HG03521 (cell line): ENCODE measurements around the gene IKZF3.
"Not testable (repeated sequence)": the region's sequence is repeated elsewhere in the genome, so short reads cannot be mapped to it uniquely, and the experiment has no call there.

Experiments
- ATAC-seq: cut with Tn5 transposase; IDR thresholded peaks from one replicate; pipeline ENCODE4 v1.9.1; 2021; ENCODE audit warnings: mild to moderate bottlenecking, moderate library complexity; ENCODE audit not compliant: unreplicated experiment

IKZF3 gene

DNA sequence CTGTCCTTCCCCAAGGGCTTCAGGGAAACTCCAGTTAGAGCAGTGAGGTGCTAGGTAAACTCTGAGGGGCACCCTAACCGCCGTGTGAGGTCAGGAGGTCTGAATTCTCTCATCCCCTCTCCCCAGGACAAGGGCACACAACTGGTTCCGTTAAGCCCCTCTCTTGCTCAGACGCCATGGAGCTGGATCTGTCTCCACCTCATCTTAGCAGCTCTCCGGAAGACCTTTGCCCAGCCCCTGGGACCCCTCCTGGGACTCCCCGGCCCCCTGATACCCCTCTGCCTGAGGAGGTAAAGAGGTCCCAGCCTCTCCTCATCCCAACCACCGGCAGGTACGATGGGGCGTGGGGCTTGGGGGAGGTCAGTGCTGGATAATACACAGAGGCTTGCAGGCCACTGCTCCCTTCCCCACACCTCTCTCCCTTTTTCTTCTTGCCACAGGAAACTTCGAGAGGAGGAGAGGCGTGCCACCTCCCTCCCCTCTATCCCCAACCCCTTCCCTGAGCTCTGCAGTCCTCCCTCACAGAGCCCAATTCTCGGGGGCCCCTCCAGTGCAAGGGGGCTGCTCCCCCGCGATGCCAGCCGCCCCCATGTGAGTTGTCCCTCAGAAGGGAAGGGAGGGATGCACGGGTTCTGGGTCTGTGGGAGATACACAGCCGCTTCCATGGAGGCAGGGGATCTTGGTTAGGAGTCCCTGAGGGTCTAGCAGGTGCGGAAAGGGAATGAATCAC is 121.8 kb downstream of the IKZF3 start:
- no peak for ATAC-seq

DNA sequence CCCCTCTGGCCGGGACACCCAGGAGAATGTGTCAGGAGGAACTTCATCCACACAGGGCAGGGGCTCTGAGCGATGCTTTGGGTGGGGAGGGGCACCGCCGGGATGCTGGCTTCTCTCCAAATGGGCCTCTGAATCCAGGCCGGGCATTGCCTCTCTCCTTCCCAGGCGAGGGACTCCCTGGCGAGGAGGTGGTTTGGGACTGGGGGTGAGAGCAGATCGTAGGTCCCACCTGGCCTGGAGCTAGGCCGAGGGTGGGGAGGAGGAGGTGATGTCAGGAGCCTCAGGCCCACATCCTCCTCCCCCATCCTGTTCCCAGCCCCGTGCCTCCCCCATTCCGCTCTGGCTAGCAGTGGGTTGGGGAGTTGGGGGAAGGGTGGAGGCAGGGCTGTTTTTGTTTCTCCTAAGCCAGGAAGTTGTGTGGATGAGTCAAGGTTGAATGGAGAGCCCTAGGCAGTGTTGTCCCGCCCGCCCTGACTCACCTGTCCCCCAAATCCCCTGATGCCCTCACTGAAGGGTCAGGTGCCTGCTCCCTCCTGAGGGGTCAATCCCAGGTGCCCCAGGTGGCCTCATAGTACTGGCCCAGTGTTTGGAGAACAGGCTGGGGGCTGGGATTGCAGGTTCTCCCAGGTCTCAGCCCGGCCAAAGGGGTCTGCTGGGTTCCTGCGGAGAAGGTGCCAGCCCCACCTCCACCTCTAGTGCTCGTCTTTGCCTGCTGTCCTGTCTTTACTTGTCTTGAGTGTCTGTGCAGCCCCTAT is 123.6 kb downstream of the IKZF3 start:
- ATAC-seq, result no peak

DNA sequence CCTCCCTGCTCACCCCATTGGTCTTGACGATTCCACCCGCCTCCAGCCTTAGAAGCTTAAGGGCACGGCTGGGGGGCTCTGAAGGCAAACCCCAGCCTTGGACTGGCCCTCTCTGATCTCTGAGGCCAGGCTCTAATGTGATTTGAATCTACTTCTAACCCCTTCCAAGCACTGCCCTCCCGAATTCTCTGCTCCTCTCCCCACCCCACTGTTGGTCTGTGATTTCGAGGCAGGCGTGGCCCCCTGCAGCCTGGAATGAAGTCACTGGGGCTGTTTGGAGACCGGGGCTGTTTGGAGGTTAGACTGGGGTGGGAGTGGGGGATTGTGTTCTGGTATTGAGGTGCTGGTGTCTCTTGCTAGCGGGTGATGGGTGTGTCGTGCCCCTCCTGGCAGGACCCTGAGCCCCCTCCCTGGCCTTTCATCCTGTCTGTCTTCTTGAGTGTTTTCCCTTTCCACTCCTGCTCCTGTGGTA is 124.2 kb downstream of the IKZF3 start:
- no peak for ATAC-seq

DNA sequence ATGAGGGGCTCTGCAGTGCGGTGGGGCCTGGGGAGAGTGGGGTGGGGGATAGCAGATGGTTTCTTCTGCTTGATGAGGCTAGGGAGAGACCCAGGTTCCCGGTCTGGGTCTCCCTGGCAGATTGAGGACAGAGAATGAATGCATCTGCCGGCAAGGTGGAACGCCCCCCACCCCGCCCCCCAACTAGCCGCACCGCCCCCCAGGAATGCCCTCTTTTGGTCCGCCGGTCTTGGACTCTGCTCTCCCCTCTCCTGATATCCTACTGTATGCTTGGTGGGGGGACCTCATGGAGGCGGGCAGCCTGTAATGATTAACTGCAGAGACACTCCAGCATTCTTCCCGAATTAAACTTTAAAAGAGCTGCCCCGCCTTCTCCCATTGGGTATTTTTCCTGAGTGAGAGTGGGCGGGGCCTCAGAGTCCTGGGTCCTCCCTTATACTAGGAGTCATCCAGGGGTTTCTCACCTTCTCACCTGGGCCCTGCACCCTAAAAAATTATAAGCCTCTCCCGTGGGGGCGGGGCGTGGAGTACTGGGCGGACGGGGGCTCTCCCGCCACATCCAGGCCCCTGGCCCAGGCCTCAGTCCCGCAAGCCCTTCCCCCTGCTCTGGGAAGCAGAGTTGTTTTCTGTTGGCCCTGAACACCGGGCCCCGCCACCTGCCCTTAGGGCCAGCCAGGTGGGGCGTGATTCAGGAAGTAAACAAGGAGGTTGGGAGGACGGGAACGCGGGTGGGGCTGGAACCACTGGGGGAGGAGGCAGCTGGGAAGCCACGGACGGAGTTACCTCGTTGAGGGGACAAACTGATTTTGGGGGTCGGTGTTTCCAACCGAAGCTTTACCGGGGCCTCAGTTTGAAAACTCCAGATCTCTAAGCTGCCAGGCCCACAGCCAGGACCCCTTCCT is 124.9 kb downstream of the IKZF3 start:
- no peak for ATAC-seq

DNA sequence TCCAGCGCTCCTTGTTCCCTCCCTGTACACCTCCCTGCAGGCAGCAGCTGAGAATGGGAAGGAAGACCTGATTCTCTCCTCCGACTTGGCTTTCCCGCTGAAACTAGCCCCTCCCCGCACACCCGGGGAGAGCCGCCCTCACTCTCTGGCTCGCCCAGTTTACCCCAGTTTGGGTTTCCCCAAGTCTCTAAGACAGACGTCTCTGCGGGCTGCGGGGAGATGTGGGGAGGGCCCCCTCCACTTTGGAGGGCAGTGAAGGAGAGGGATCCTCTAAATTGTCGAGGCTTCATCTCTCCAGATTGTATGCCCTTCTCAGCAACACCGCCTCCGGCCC is 125.6 kb downstream of the IKZF3 start:
- no peak for ATAC-seq

DNA sequence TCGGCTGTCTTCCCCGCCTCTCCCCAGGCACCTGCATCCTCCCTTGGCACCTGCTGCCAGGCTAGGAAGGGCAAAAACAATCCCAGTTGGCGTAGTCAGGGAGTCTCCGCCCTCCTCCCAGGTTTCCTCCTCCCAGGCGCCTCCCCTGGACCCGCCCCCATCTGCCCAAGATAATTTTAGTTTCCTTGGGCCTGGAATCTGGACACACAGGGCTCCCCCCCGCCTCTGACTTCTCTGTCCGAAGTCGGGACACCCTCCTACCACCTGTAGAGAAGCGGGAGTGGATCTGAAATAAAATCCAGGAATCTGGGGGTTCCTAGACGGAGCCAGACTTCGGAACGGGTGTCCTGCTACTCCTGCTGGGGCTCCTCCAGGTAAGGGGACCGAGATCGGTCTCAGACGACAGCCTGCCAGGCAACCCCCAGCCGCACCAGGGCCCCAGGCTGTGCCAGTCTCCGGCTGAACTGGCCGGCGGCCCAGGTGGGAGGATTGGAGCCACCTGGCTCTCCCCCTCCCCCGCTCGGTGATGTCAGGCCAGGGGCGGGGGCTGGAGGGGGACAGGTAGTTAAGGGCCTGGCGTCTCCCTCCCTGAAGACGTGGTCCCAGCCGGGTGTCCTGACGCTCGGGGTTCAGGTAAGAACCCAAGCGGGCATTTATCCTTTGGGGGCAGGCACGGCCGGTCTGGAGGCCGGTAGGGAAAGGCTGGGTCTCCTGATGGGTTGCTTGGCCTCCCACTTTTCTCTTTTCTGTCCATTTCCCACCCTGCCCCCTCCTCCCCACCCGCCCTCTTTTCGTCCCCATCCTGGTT is 126.1 kb downstream of the IKZF3 start, which contains the start of gene GRB7:
GRB7 (plus strand) TSS at position 179 of the 808 bp plus-strand sequence. CDS start 4,364 bp downstream, outside the sequence.
- ATAC-seq, result no peak

DNA sequence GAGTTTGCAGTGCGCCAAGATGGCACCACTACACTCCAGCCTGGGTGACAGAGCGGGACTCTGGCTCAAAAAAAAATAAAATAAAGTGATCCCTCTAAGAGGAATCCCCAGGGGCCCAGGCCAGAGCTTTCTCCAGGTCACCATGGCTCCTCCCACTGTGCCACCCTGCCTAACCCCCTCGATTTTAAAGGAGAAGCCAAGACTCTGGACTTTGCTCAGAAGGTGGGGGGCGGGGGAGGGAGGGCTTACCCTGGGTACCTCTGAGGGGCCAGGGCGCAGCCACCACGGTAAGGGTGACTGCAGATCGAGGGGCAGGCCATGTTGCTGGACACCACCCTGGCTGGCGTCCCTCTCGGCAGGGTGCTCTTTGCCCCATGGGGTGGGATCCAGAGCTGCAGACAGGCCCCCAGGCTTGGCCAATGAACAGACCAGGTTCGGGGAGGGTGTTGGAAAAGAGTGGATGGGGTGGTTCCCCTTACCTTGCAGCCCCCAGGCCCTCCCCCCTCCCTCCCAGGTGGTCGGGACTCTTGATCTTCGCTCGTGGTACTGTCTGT is 126.8 kb downstream of the IKZF3 start:
- ATAC-seq, result no peak

DNA sequence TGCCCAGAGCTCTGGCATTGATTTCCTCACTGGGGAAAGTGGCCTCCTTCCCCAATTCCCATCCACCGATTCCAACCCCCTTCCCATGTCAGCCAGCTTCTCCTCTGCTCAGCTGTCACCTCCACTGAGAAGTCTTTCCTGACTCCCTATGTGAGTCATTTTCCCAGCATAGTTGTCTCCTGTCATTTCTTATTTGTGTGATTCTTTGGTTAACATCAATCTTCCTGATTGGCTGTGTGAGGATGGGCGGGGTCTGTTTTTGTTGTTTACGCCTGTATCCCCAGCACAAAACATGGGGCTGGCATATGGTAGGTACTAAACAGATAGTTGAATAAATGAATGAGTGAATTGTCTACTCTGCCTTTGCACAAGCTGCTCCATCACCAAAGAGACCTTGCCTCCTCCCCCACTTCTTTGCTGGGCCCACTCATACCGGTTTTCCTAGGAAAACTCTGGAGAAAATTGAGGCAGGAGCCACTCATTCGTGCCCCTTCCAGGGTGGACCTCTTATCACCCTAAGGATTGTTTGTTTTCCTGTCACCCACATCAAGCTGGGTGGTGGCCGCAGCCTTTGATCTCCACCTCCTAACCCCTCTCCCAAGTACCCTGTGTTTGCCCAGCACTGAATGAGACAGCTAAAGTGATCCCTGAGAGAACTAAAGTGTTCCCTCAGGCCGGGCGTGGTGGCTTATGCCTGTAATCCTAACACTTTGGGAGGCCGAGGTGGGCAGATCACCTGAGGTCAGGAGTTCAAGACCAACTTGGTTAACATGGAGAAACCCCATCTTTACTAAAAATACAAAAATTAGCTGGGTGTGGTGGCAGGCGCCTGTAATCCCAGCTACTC is 127.6 kb downstream of the IKZF3 start:
- ATAC-seq, result no peak

DNA sequence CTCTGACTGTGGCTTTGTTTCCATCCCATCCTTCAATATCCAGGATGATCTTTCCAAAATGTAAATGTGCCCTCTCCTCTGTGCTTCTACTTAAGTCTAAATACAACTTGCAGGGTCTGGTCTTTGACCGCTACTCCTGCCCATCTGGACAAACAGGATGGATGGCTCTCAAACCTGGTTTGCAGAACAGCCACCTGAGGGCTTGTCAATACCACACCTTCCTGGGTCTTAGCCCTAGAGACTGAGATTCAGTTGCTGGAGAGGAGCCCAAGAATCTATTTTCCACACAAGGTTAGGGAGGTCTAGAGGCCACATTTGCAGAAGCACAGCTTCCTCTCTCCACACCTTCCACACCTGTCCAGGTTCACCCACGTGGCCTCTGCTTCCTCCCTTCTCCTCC is 128.2 kb downstream of the IKZF3 start:
- no peak for ATAC-seq

DNA sequence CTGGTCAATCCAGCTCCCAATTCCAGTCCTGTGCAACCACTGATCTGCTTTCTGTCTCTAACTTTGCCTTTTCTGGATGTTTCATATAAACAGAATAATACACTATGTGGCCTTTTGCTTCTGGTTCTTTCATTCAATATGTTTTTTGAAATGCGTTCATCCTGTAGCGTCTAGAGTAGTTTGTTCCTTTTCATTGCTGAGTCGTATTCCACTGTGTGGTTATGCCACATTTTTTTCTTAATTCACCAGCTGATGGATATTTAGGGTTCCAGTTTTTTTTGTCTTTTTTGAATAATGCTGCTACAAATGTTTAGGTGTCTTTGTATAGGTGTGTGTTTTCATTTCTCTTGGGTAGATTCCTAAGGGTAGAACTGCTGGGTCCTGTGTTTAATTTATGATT is 131.5 kb downstream of the IKZF3 start:
- ATAC-seq, result no peak

DNA sequence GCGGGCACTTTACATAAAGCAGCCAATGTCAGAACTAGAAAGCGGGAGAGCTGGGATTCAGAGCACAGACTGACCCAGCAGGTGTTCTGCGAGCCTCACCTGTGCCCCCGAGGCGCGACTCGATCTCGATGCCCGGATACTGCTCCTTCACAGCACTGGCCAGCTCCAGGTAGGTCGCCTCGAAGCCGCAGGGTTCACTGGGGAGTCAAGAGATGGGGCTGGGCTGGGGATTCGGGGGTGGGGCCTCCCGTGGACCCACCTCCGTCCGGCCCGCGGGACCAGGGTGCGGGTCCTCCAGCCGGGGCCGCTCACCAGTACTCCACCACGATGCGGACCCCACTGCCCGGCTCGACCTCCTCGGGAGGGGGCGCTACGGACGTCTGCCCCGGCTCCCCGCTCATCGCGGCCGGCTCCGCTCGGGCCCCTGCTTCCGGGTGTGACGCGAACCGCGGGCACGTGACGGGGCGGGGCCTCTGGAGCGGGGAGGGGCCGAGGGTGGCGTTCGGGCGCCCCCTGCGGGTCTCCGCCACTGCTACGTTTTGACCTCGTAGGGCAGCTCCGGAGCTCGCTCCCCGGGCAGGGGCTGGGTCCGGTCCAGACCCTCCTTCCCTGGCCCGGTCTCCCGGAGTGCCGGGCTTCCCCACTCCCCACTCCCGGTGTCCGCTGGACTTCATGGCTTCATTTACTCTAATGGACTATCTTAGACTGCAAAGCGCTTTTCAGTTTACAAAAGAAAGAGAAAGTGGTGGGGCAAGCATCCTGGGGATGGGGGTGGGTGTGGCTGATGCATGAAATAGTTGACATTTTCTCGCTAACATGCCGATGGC is 133.8 kb downstream of the IKZF3 start, which contains the start of gene MIEN1:
MIEN1 (minus strand) TSS at position 438 of the 827 bp plus-strand sequence; CDS start at position 401, 37 bp downstream.
- peak; percentile 90 for ATAC-seq

DNA sequence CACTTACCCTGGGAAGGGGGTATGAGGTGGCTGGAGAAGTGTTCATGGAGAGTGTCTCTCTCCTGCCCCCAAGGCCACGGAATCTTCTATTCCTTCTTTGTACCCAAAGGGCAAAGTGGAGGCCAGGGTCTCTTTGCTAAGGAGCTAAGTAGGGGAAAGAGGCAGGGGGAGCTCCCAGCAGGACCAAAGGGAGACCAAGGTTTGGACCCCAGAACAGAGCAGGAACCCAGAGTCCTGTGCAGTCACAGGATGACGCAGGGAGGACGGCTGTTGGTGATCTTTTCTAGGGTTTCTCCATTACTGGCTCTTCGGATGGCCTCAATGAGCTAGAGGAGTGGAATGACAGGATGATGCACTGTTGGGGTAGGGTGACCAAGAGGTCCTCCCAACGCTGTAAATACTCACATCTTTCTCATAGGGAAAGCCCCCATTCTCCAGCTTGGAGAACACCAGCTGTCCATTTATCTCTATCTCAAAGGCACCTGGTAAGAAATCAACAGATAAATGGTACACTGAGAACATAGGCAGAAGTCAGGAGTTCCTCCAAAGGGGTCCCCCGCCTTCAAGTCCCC is 134.7 kb downstream of the IKZF3 start:
- no peak for ATAC-seq

DNA sequence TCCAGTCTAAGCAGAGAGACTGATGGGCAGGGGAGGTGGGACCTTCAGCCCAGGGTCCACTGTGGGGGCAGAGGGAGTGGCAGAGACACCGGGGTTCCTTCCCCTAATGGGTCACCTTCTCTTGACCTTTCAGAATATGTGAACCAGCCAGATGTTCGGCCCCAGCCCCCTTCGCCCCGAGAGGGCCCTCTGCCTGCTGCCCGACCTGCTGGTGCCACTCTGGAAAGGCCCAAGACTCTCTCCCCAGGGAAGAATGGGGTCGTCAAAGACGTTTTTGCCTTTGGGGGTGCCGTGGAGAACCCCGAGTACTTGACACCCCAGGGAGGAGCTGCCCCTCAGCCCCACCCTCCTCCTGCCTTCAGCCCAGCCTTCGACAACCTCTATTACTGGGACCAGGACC is 136.6 kb downstream of the IKZF3 start:
- no peak for ATAC-seq

DNA sequence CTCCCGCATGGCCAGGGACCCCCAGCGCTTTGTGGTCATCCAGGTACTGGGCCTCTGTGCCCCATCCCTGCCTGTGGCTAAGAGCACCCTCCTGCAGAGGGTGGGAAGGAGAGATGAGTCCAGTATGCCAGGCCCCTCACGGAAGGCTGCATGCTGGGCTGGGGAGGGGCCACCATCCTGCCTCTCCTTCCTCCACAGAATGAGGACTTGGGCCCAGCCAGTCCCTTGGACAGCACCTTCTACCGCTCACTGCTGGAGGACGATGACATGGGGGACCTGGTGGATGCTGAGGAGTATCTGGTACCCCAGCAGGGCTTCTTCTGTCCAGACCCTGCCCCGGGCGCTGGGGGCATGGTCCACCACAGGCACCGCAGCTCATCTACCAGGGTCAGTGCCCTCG is 137.5 kb downstream of the IKZF3 start:
- ATAC-seq, result no peak

DNA sequence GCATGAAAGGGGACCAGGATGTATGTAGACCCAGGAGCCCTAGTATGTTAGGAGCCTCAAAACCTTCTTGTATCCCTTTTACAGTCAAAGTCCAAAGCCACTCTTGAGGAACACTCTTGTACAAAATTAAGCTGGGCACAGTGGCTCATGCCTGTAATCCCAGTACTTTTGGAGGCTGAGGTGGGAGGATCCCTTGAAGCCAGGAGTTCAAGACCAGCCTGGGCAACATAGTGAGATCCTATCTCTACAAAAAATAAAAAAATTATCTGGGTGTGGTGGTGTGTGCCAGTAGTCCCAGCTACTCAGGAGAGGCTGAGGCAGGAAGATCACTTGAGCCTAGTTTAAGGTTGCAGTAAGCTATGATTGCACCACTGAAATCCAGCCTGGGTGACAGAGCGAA is 138.2 kb downstream of the IKZF3 start:
- not testable (repeated sequence) for ATAC-seq

DNA sequence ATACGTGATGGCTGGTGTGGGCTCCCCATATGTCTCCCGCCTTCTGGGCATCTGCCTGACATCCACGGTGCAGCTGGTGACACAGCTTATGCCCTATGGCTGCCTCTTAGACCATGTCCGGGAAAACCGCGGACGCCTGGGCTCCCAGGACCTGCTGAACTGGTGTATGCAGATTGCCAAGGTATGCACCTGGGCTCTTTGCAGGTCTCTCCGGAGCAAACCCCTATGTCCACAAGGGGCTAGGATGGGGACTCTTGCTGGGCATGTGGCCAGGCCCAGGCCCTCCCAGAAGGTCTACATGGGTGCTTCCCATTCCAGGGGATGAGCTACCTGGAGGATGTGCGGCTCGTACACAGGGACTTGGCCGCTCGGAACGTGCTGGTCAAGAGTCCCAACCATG is 139.4 kb downstream of the IKZF3 start:
- no peak for ATAC-seq

DNA sequence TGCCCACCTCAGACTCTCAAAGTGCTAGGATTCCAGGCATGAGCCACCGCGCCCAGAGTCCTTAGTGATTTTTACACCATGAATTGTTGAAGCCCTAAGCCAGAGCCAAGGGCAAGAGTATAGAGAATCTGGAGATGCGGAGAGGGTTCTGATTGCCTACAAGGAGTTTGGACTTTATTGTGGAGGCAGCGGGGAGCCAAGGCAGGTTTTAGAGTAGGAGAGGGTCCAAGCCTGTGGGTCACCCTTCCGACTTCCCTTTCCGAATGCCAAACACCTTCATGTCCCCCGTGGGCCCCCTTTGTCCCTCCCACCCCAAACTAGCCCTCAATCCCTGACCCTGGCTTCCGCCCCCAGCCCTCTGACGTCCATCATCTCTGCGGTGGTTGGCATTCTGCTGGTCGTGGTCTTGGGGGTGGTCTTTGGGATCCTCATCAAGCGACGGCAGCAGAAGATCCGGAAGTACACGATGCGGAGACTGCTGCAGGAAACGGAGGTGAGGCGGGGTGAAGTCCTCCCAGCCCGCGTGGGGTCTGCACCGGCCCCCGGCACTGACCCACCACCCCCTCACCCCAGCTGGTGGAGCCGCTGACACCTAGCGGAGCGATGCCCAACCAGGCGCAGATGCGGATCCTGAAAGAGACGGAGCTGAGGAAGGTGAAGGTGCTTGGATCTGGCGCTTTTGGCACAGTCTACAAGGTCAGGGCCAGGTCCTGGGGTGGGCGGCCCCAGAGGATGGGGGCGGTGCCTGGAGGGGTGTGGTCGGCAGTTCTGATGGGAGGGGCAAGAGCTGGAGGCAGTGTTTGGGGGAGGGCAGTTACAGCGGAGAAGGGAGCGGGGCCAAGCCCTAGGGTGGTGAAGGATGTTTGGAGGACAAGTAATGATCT is 140.9 kb downstream of the IKZF3 start:
- ATAC-seq, result no peak
